Keratinocyte (primary cell): ENCODE results near the gene C1orf50.

Experiments
- CTCF ChIP-seq, 3 experiments: IDR thresholded peaks in 1 of 3; conservative IDR thresholded peaks in 1 of 3; optimal IDR thresholded peaks in 1 of 3; 2 replicates in 2 of 3; 3 replicates in 1 of 3; pipeline versions ENCODE3 to v1.5.1; 2011; ENCODE audit warnings: low read length in 3 of 3, mild to moderate bottlenecking in 3 of 3, moderate library complexity in 2 of 3, control low read depth in 1 of 3, inconsistent platforms in 1 of 3; ENCODE audit not compliant: insufficient read depth in 2 of 3; ENCODE audit errors: extremely low read depth in 1 of 3
- EZH2 ChIP-seq: IDR thresholded peaks from one replicate; pipeline ENCODE4 v1.6.1; 2012; ENCODE audit warnings: inconsistent platforms, mild to moderate bottlenecking, low read length, moderate library complexity

- TF ChIP-seq CTCF (optimal IDR thresholded peaks at IDR 0.05 in 1 of 3, IDR thresholded peaks at IDR 0.05 in 1 of 3, conservative IDR thresholded peaks at IDR 0.05 in 1 of 3; ENCODE audit: extremely low read depth in 1 of 3, insufficient read depth in 2 of 3, low read length in 3 of 3) (no peak), EZH2 (no peak)
Measured at GRCh38 chr1:42735477-42736105, 31.5 kb upstream of the C1orf50 start.
